K562 (cell line): ENCODE data around the gene PAFAH1B2. TPM values are rescaled to one million over a fixed set of nuclear protein-coding genes. Genes with fewer than 3 reads are reported as not detected.

ENCODE experiments used
- ATAC-seq: fragments of 200-7000 bp; cut with Tn5 transposase; 3 replicates; pipeline ENCODE4 v1.9.1; 2020; ENCODE audit warnings: moderate library complexity
- BruUV-seq: library from RNA; stranded (reverse); fragments of 400-500 nt; replicated peaks from 2 replicates; lab custom pipeline; 2021; lab: Mats Ljungman, UMichigan
- CTCF ChIA-PET: fragments of 300-600 bp; formaldehyde crosslinking; extraction: SDS; loops from one replicate; lab custom pipeline; 2021; ENCODE audit warnings: low intra/inter-chr PET ratio; lab: Yijun Ruan, JAX
- POLR2A ChIA-PET: fragments of 300-600, 350-650 bp; sonication (Branson Sonifier 250); formaldehyde crosslinking; extraction: SDS; loops from one replicate; lab custom pipeline; 2021; ENCODE audit warnings: antibody characterized with exemption, inconsistent platforms; lab: Yijun Ruan, JAX
- DNase-seq, 4 experiments: peaks; one replicate each; pipeline versions ENCODE4 v3.0.0 to v3.0.0-alpha.2; 2011 to 2018; ENCODE audit warnings: low spot score in 3 of 4, mixed read lengths in 3 of 4; ENCODE audit errors: extremely low read depth in 1 of 4
- FAIRE-seq: peaks from 2 replicates; lab custom pipeline; 2011; peaks lifted over from hg19 to GRCh38; lab: Jason Lieb, UNC
- H2AFZ ChIP-seq: 2 replicates; pipeline ENCODE4 v1.6.0; 2011; ENCODE audit warnings: low read depth, low read length, control low read depth, inconsistent platforms
- H3K27ac ChIP-seq: fragments of 200-600 bp; 3 replicates; pipeline ENCODE4 v1.8.0; 2011; ENCODE audit warnings: low read depth, mild to moderate bottlenecking, control low read depth, inconsistent platforms, low read length, moderate library complexity, mixed read lengths; ENCODE audit errors: extremely low read depth
- H3K27me3 ChIP-seq, 2 experiments: fragments of 300-600 bp in 1 of 2; 2 replicates in 1 of 2; 3 replicates in 1 of 2; pipeline versions ENCODE4 v1.6.0 to v1.8.0; 2011; ENCODE audit warnings: inconsistent platforms in 2 of 2, low read length in 2 of 2, mild to moderate bottlenecking in 1 of 2, mixed read lengths in 1 of 2, moderate library complexity in 1 of 2; ENCODE audit not compliant: control insufficient read depth in 2 of 2, insufficient read depth in 2 of 2
- H3K36me3 ChIP-seq: fragments of 300-600 bp; 3 replicates; pipeline ENCODE4 v1.8.0; 2011; ENCODE audit warnings: mild to moderate bottlenecking, low read length, inconsistent platforms; ENCODE audit not compliant: control insufficient read depth, insufficient read depth
- H3K4me1 ChIP-seq, 2 experiments: fragments of 200-600 bp in 1 of 2; replicated peaks in 1 of 2; 2 replicates in 1 of 2; 3 replicates in 1 of 2; pipeline versions ENCODE4 v1.5.1 to v1.8.0; 2011; ENCODE audit warnings: inconsistent platforms in 2 of 2, low read length in 2 of 2, mild to moderate bottlenecking in 1 of 2, mixed read lengths in 1 of 2, moderate library complexity in 1 of 2; ENCODE audit not compliant: control insufficient read depth in 2 of 2, insufficient read depth in 2 of 2
- H3K4me2 ChIP-seq: 2 replicates; pipeline ENCODE4 v1.6.1; 2011; ENCODE audit warnings: low read length, control low read depth, inconsistent platforms, mixed read lengths; ENCODE audit not compliant: insufficient read depth
- H3K4me3 ChIP-seq: fragments of 200-600 bp; sonication (generic), shearing (Covaris generic); 2 replicates; pipeline ENCODE4 v1.5.1; 2016; ENCODE audit warnings: control low read depth, inconsistent platforms
- H3K79me2 ChIP-seq: fragments of 200-600 bp; 3 replicates; pipeline ENCODE4 v1.8.0; 2011; ENCODE audit warnings: low read length, inconsistent platforms; ENCODE audit not compliant: control insufficient read depth, insufficient read depth
- H3K9ac ChIP-seq, 2 experiments: 2 replicates each; pipeline versions ENCODE4 v1.6.0 to v1.6.1; 2011; ENCODE audit warnings: low read depth in 2 of 2, low read length in 2 of 2, control low read depth in 1 of 2, inconsistent platforms in 1 of 2, mild to moderate bottlenecking in 1 of 2, mixed read lengths in 1 of 2; ENCODE audit not compliant: insufficient read depth in 1 of 2
- H3K9me1 ChIP-seq: one replicate; pipeline ENCODE4 v1.6.0; 2011; ENCODE audit warnings: inconsistent platforms, mild to moderate bottlenecking, low read length, moderate library complexity; ENCODE audit not compliant: control insufficient read depth, insufficient read depth
- H3K9me3 ChIP-seq: replicated peaks from 2 replicates; pipeline ENCODE4 v1.5.1; 2011; ENCODE audit warnings: low read depth, low read length, inconsistent platforms; ENCODE audit not compliant: control insufficient read depth, insufficient read depth
- H4K20me1 ChIP-seq: replicated peaks from 2 replicates; pipeline ENCODE4 v1.6.1; 2011; ENCODE audit warnings: low read length, inconsistent platforms, mixed read lengths; ENCODE audit not compliant: control insufficient read depth, insufficient read depth
- BMI1 ChIP-seq: fragments of 150-350 bp; IDR thresholded peaks from 2 replicates; pipeline ENCODE4 v1.6.1; 2014; ENCODE audit warnings: low read length
- BRF1 ChIP-seq: IDR thresholded peaks from 3 replicates; pipeline ENCODE4 v1.6.1; 2011; ENCODE audit warnings: borderline replicate concordance, mild to moderate bottlenecking; ENCODE audit not compliant: insufficient read length; ENCODE audit errors: extremely low read depth
- COPS2 ChIP-seq: fragments of 450-650 bp; conservative IDR thresholded peaks from 2 replicates; pipeline ENCODE4 v1.6.1; 2016; ENCODE audit warnings: mild to moderate bottlenecking, moderate library complexity
- KHSRP ChIP-seq: fragments of 450-650 bp; IDR thresholded peaks from 2 replicates; pipeline ENCODE4 v1.6.1; 2017
- NCOA6 ChIP-seq: fragments of 450-650 bp; IDR thresholded peaks from 2 replicates; pipeline ENCODE4 v1.6.1; 2017; ENCODE audit warnings: mild to moderate bottlenecking
- NFE2L1 ChIP-seq: fragments of 450-650 bp; IDR thresholded peaks from 2 replicates; pipeline ENCODE4 v1.6.1; 2016; ENCODE audit warnings: missing genetic modification characterization, low read depth, mild to moderate bottlenecking, missing compliant biosample characterization, moderate library complexity, borderline replicate concordance
- POLR2G ChIP-seq: fragments of 200-400 bp; formaldehyde crosslinking; IDR thresholded peaks from 2 replicates; pipeline ENCODE4 v1.6.1; 2017; ENCODE audit warnings: low read depth, mild to moderate bottlenecking, antibody characterized with exemption, low read length, moderate library complexity
- TAL1 ChIP-seq: fragments of 450-650 bp; IDR thresholded peaks from 2 replicates; pipeline ENCODE4 v1.6.1; 2016; ENCODE audit warnings: mild to moderate bottlenecking
- TSC22D4 ChIP-seq: fragments of 450-650 bp; IDR thresholded peaks from 2 replicates; pipeline ENCODE4 v1.6.1; 2016; ENCODE audit warnings: missing genetic modification characterization, missing biosample characterization, control low read depth
- ZNF282 ChIP-seq: sonication (generic); formaldehyde crosslinking; IDR thresholded peaks from 2 replicates; pipeline ENCODE4 v1.8.1; 2023; ENCODE audit warnings: missing genetic modification reagents
- ZNF586 ChIP-seq: fragments of 450-650 bp; formaldehyde crosslinking; conservative IDR thresholded peaks from 2 replicates; pipeline ENCODE4 v1.4.0; 2020; ENCODE audit warnings: mild to moderate bottlenecking, moderate library complexity
- WGBS: fragments of 100-300 bp; shearing (Covaris generic); methylation state at CpG from one replicate; pipeline ENCODE4 v1.1.6; 2016; ENCODE audit warnings: low coverage, mixed read lengths; ENCODE audit not compliant: insufficient coverage; ENCODE audit errors: missing lambda C conversion rate; 5-methylcytosine and 5-hydroxymethylcytosine counted together
- in situ Hi-C: fragments of 300-500 bp; cut with MboI; formaldehyde crosslinking; loops from 4 replicates; pipeline ENCODE4 v1.15.0; 2018; ENCODE audit warnings: inconsistent platforms, mixed read lengths
- intact Hi-C: fragments of 100-400 bp; cut with micrococcal nuclease; formaldehyde crosslinking; loops from 2 replicates; pipeline ENCODE4 v1.14.2; 2022
- polyA plus RNA-seq, 8 experiments: library from polyadenylated mRNA; depleted of rRNA in 4 of 8; stranded (reverse) in 5 of 8; unstranded in 3 of 8; fragments of >200 nt; fragmentation: Nextera tagmentation in 2 of 8; fragmentation: Illumina TruSeq in 1 of 8; extraction: Ambion mirVana in 2 of 8; extraction: Trizol in 1 of 8; gene quantifications; 2 replicates each; pipeline versions ENCODE4 v1.2.1 to v1.2.3, GENCODE V29; 2011 to 2014; ENCODE audit warnings: inconsistent platforms in 1 of 8, missing spikeins in 1 of 8
- total RNA-seq, 7 experiments: library from RNA; depleted of rRNA in 6 of 7; stranded (reverse); fragments of >200 nt in 6 of 7; fragmentation: Illumina TruSeq in 2 of 7; extraction: Trizol in 2 of 7; gene quantifications; 2 replicates each; pipeline versions ENCODE4 v1.2.1 to v1.2.3, GENCODE V29; 2011 to 2021; ENCODE audit warnings: low replicate concordance in 1 of 7
- TF ChIP-seq, protein P1 (sequence below): fragments of 450-650 bp; IDR thresholded peaks from 2 replicates; pipeline ENCODE4 v1.6.1; 2018; ENCODE audit warnings: mild to moderate bottlenecking, low read depth; ENCODE audit not compliant: partially characterized antibody

PAFAH1B2 gene
- total and polyA plus RNA-seq, 9 of the 15 experiments (the other 6 are each of a cell fraction or from before 2014, with no cell fraction given), result 27.8 to 94.7 (median 64.9) TPM

DNA sequence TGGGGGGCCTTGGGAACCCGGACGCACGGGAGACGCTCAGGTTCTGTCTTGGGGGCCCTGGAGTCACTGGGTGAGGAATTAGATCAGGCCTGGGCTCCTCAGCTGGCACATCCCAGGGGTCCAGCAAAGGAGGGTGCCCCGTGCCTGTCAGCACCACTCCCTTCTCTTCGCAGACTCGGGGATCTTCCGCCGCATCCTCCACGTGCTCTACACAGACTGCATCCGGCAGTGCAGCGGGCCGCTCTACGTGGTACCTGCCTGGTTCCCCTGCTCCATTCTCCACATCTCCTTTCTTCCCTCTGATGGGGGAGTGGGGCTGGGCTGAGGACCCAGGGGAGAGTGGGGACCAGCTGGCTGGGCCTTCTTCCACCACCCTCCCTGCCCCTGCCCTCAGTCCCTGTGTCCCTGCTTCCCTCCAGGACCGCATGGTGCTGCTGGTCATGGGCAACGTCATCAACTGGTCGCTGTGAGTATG, 48.4 kb downstream of the PAFAH1B2 start:
- H3K4me2 ChIP-seq, result no peak overlapping the region
- no peak for FAIRE-seq
- no peak overlapping the region for H3K4me3 ChIP-seq
- peaks cover 49% of the 10 kb centered on the region; the same call in 2 of the 3 replicates for H3K36me3 ChIP-seq
- no peak overlapping the region for H2AFZ ChIP-seq
- intact Hi-C loops (no loop called here), in situ Hi-C loops (no loop called here)
- no peak for ATAC-seq
- no peaks in the 10 kb centered on the region for H3K79me2 ChIP-seq
- peaks cover 3% of the 10 kb centered on the region; the same call in 1 of the 2 replicates for H4K20me1 ChIP-seq
- no peaks in the 10 kb centered on the region for H3K27me3 ChIP-seq
- no peaks in the 10 kb centered on the region for H3K9me1 ChIP-seq
- no peak for DNase-seq
- WGBS, result 92% methylated on average over 10 of the region's 17 CpGs
- CTCF ChIA-PET, result no interaction called here
- no peak overlapping the region for H3K9ac ChIP-seq
- peaks cover 0 to 15% of the 10 kb centered on the region in 2 experiments; a peak in 2 of 5 replicates for H3K4me1 ChIP-seq
- BruUV-seq, result no TSS peak
- H3K9me3 ChIP-seq, result no peaks in the 10 kb centered on the region
- TF ChIP-seq ZNF586 (no peak), POLR2G (peak; percentile 40)
- TF ChIP-seq, all 486 proteins: peak for 1
- POLR2A ChIA-PET, result interaction anchor here (0.6 to 1.0 kb wide), 2 partner anchors 9 to 10 kb away, joined by 5 to 6 read pairs; no protein-coding TSS in a partner anchor
- no peak overlapping the region for H3K27ac ChIP-seq

DNA sequence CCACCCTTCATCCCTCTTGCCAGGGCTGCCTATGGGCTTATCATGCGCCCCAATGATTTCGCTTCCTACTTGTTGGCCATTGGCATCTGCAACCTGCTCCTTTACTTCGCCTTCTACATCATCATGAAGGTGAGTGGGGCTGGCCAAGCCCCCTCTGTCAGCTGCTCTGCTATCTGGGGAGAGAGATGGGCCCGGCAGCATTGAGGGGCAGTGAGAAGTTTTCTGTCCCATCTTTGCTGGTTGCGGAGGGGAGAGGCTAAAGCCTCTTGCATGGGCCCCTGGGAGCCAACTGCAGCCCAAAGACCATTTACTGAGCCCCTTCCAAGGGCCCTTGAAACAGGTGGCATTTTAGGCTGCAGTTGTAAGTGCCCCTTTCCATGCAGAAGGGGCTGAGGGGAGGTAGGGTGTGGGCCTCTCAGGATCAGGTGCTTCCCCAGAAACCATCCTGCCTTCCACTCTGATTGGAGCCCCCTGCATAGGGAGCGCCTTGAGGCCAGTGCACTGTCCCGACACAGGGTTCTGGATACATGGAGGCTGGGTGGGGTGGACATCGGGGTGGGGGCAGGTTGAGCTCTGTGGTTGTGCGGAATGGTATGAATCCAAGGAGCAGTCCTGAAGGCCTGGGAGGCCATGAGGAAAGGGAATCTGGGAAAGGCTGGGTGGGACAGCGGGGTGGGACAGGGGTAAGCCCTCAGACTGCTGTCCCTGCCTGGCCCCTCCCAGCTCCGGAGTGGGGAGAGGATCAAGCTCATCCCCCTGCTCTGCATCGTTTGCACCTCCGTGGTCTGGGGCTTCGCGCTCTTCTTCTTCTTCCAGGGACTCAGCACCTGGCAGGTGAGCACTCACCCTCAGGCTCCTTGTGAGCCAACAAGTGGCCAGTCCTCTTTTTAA, 49.3 kb downstream of the PAFAH1B2 start:
- Histone ChIP-seq H3K27ac (no peak overlapping the region), H3K9ac (no peak overlapping the region), H3K9me1 (no peaks in the 10 kb centered on the region), H3K36me3 (peaks cover 40% of the 10 kb centered on the region; the same call in 2 of the 3 replicates), H3K4me3 (no peak overlapping the region), H3K79me2 (no peaks in the 10 kb centered on the region), H3K4me1 (peaks cover 0 to 18% of the 10 kb centered on the region in 2 experiments; a peak in 3 of 5 replicates), H3K4me2 (no peak overlapping the region), H3K27me3 (no peaks in the 10 kb centered on the region), H3K9me3 (no peaks in the 10 kb centered on the region), H4K20me1 (peaks cover 3% of the 10 kb centered on the region), H2AFZ (no peak overlapping the region)
- ChIA-PET POLR2A (interaction anchor here (1.0 to 1.2 kb wide), 3 partner anchors 10 to 14 kb away, joined by 3 to 6 read pairs (median 5); no protein-coding TSS in a partner anchor), CTCF (no interaction called here)
- in situ Hi-C loops (no loop called here), intact Hi-C loops (no loop called here)
- no peak for ATAC-seq
- 93% methylated on average over 9 of the region's 15 CpGs for WGBS
- DNase-seq, result no peak
- FAIRE-seq, result no peak
- BruUV-seq, result no TSS peak
- no peak for TF ChIP-seq KHSRP
- no peak for TF ChIP-seq NCOA6
- TF ChIP-seq, protein P1, sequence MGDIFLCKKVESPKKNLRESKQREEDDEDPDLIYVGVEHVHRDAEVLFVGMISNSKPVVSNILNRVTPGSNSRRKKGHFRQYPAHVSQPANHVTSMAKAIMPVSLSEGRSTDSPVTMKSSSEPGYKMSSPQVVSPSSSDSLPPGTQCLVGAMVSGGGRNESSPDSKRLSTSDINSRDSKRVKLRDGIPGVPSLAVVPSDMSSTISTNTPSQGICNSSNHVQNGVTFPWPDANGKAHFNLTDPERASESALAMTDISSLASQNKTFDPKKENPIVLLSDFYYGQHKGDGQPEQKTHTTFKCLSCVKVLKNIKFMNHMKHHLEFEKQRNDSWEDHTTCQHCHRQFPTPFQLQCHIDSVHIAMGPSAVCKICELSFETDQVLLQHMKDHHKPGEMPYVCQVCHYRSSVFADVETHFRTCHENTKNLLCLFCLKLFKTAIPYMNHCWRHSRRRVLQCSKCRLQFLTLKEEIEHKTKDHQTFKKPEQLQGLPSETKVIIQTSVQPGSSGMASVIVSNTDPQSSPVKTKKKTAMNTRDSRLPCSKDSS, result no peak
- TF ChIP-seq TSC22D4 (tag), result no peak
- TF ChIP-seq BMI1, result no peak
- TF ChIP-seq NFE2L1 (tag), result no peak
- TF ChIP-seq TAL1, result no peak
- TF ChIP-seq COPS2, result no peak
- no peak for TF ChIP-seq BRF1
- no peak for TF ChIP-seq ZNF282 (CRISPR knock-in tag)
